ENCODE data around the gene SEC14L1.
"Not testable (repeated sequence)": the region's sequence is repeated elsewhere in the genome, so short reads cannot be mapped to it uniquely, and the experiment has no call there.

Gene SEC14L1

DNA sequence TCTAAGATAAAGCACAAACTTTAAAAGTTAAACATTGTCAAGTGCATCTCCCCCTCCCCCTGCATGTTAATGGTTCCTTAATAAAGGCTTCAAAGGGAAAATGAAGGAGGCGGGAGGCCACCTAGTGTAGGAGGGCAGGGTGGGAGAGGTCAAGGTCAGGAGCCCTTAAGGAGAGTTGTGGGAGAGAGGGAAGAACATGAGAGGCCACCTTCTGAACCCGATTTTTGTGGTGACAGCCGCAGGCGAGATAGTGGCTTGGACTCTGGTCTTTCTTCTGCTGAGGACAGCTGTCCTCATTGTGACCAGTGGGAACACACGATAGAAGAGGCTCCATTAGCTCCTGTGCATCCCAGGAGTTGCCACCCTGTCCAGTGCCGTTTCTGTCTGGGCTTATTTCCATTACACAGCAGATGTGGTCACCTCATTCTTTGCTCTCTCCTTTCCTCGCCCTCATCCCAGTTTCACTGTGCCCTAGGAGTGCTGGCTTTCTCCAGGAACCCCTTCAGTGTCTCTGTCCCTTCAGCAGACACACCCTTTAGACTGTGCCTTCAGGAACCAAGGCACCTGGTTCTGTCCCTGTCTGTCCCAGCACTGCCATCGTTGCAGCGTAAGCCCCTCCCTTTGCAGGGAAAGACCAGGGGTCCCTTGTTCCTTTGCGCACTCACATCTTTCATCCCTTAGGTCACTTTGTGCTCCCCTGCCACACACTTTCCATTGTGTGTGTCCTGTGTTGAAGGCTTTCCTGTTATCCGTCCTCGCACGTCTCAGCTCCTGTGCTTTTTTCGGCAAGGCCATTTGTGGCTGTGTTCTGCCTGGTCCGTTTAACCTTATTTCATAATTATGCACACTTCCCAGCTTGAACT, 7.5 kb downstream of the SEC14L1 start:
- TF ChIP-seq, protein P1, sequence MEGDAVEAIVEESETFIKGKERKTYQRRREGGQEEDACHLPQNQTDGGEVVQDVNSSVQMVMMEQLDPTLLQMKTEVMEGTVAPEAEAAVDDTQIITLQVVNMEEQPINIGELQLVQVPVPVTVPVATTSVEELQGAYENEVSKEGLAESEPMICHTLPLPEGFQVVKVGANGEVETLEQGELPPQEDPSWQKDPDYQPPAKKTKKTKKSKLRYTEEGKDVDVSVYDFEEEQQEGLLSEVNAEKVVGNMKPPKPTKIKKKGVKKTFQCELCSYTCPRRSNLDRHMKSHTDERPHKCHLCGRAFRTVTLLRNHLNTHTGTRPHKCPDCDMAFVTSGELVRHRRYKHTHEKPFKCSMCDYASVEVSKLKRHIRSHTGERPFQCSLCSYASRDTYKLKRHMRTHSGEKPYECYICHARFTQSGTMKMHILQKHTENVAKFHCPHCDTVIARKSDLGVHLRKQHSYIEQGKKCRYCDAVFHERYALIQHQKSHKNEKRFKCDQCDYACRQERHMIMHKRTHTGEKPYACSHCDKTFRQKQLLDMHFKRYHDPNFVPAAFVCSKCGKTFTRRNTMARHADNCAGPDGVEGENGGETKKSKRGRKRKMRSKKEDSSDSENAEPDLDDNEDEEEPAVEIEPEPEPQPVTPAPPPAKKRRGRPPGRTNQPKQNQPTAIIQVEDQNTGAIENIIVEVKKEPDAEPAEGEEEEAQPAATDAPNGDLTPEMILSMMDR (IDR thresholded peaks at IDR 0.05; ENCODE audit: low read depth, low read length): no peak
- DNase-seq (ENCODE audit: extremely low read depth, low read depth): no peak

DNA sequence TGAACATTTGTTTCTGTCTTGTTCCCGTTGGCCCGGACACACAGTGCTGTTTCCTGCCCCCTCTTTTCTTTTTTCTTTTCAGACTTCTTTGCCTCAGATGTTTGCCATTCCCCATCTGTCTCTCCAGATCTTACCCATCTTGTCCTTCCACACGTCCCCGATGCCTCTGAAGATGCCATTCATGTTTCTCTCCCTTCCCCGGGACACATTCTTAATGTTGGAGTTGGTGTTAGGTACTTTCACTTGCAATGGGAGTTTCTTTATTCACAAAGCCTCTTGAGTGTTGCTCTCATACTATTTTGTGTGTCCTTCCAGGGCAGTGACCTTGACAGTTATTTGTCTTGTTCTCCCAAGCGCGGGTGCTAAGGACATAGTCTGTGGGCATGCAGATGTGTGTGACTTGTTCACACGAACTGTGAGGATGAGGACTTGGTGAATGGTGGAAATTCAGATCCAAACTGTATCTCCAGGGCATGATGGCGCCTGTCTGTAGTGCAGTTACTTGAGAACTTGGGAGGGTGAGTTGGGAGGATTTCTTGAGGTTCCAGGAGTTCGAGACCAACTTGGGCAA, 8.3 kb downstream of the SEC14L1 start:
- DNase-seq (ENCODE audit: extremely low read depth, low read depth): no peak
- TF ChIP-seq, protein P1 (IDR thresholded peaks at IDR 0.05; ENCODE audit: low read depth, low read length): no peak

DNA sequence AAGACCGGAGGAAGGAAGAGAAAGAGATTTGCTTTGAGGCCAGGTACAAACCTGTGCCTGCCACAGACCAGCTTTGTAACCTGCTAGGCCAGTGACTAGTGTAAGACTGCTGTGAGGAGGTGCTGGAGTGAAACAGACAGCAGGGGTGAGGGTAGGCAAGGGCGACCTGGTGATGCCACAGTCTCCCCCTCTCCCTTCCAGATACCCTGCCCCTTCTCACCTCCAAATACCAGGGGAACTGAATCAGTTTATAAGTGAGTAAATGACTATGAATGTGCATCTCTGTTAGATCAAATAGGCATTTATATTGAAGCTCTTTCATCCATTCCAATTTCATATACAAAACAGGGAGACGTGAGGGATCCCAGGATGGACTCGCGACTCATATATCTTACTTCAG, 9.4 kb downstream of the SEC14L1 start:
- TF ChIP-seq, protein P1 (IDR thresholded peaks at IDR 0.05; ENCODE audit: low read depth, low read length): no peak

DNA sequence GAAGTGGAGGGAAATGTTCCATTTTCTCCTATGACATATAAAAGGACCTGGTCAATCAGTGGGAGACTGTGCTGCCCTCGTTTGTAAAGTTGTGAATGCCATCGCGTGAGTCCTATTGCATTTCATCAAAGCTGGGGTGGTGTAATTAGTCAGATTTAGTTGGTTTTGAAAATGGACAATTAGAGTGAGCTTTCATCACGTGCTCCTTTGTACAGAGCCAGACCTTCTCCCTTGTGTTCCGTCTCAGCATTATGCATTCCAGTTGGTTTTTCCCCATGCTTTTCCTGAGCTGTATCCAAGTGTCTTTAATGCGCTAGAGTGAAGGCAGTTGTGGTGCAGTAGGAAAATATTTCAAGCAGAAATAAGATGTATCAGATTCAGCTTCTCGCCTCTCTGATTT, 10.4 kb downstream of the SEC14L1 start:
- TF ChIP-seq, protein P1 (IDR thresholded peaks at IDR 0.05; ENCODE audit: low read depth, low read length): no peak
- DNase-seq (ENCODE audit: extremely low read depth, low read depth): no peak

More for the DNA sequence above, 9.4 kb downstream of the SEC14L1 start:
- DNase-seq (ENCODE audit: extremely low read depth, low read depth): no peak

DNA sequence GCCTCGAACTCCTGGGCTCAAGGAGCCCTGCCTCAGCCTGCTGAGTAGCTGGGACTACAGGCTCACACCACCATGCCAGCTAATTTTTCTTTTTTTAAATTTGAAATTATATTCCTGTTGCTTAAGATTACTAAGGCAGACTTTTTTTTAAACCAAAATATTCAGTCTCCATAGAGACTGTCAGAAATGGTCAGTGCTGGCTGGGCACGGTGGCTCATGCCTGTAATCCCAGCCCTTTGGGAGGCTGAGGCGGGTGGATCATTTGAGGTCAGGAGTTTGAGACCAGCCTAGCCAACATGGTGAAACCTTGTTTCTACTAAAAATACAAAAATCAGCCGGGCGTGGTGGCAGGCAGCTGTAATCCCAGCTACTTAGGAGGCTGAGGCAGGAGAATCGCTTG, 11.3 kb downstream of the SEC14L1 start:
- not testable (repeated sequence) for DNase-seq (ENCODE audit: extremely low read depth, low read depth)

DNA sequence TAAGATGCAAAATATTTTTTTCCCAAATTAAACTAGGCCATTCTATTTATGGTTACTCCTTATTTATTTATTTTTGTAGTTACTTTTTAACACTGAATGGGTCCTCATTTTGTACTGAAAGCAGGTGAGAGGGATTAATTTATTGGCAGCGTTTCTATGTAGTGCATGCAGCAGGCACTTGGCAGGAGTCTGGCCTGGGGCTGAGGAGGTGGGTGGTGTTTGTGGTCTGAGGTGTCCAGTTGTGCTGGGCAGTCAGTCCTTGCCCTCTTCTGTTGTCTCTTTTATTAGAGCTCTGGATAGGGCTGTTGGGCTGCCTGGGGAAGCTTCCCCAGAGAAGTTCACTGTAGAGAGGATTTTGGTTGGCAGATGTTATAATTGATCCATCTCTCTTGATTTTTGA, 12.7 kb downstream of the SEC14L1 start:
- TF ChIP-seq, protein P1 (IDR thresholded peaks at IDR 0.05; ENCODE audit: low read depth, low read length): no peak
- no peak for DNase-seq (ENCODE audit: extremely low read depth, low read depth)

DNA sequence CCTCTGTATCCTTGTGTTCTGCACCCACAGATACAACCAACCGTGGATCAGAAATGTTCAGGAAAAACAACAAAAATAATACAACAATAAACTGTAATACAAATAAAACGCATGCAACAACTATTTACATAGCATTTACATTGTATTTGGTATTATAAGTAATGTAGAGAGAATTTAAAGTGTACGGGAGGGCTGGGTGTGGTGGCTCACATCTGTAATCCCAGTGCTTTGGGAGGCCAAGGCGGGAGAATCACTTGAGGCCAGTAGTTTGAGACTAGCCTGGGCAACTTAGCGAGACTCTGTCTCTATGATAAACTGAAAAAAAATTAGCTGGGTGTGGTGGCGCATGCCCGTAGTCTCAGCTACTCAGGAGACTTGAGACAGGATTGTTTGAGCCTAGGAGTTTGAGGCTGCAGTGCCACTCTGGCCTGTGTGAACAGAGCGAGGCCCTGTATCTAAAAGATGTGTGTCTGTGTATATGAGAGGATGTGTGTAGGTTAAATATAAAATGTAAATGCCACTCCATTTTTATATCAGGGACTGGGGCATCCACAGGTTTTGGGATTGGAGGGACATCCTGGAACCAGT, 13.3 kb downstream of the SEC14L1 start:
- TF ChIP-seq, protein P1 (IDR thresholded peaks at IDR 0.05; ENCODE audit: low read depth, low read length): no peak
- DNase-seq (ENCODE audit: extremely low read depth, low read depth): no peak
